Kidney (tissue), 14 donors: Measurements from ENCODE around the gene FDXR. TPM values are rescaled to one million over a fixed set of nuclear protein-coding genes. Genes with fewer than 3 reads are reported as not detected.

Source experiments
- DNase-seq, 5 donors: peaks; one replicate each; pipeline ENCODE4 v3.0.0-alpha.2; 2013 to 2020
- FAIRE-seq: peaks from 2 replicates; lab custom pipeline; 2012; peaks lifted over from hg19 to GRCh38; lab: Jason Lieb, UNC
- H3K27ac ChIP-seq, 2 donors: one replicate each; pipeline ENCODE4 v1.7.0; 2013; ENCODE audit warnings: low read depth in 2 of 2, low read length in 2 of 2, inconsistent platforms in 1 of 2
- H3K27me3 ChIP-seq: one replicate; pipeline ENCODE4 v1.7.1; 2013; ENCODE audit warnings: low read length, inconsistent platforms; ENCODE audit not compliant: control insufficient read depth, insufficient read depth
- H3K36me3 ChIP-seq, 3 donors: one replicate each; pipeline versions ENCODE4 v1.7.0 to v1.7.1; 2013; ENCODE audit warnings: low read length in 3 of 3, control low read depth in 1 of 3, inconsistent platforms in 1 of 3; ENCODE audit not compliant: insufficient read depth in 3 of 3, control insufficient read depth in 2 of 3
- H3K4me1 ChIP-seq, 3 donors: one replicate each; pipeline versions ENCODE4 v1.7.0 to v1.7.1; 2013; ENCODE audit warnings: low read length in 3 of 3, inconsistent platforms in 1 of 3, low read depth in 1 of 3; ENCODE audit not compliant: control insufficient read depth in 2 of 3, insufficient read depth in 2 of 3
- H3K4me3 ChIP-seq, 3 donors: one replicate each; pipeline versions ENCODE4 v1.7.0 to v1.8.1; 2013; ENCODE audit warnings: low read length in 3 of 3, control low read depth in 1 of 3, inconsistent platforms in 1 of 3
- H3K9ac ChIP-seq, 3 donors: one replicate each; pipeline versions ENCODE4 v1.7.0 to v1.7.1; 2013; ENCODE audit warnings: low read length in 3 of 3, control low read depth in 1 of 3, inconsistent platforms in 1 of 3
- H3K9me3 ChIP-seq, 3 donors: one replicate each; pipeline versions ENCODE4 v1.7.0 to v1.7.1; 2013; ENCODE audit warnings: low read length in 3 of 3, control low read depth in 1 of 3, inconsistent platforms in 1 of 3; ENCODE audit not compliant: control insufficient read depth in 2 of 3, insufficient read depth in 1 of 3
- intact Hi-C: fragments of 100-400 bp; cut with DNase I; formaldehyde crosslinking; loops from one replicate; pipeline ENCODE4 v1.11.1; 2022
- polyA plus RNA-seq: library from polyadenylated mRNA; stranded (reverse); fragments of 350-450 nt; fragmentation: Illumina TruSeq; extraction: RNeasy Lipid Tissue Mini Kit (QIAGEN cat#74804); gene quantifications from one replicate; pipeline ENCODE4 v1.2.3, GENCODE V29; 2014; ENCODE audit warnings: low read depth, low replicate concordance; ENCODE audit not compliant: insufficient read depth
- total RNA-seq: library from RNA; stranded (reverse); fragmentation: NEBNext Ultra II Directional; extraction: Animal tissue kit (Norgen Biotek cat#: 25700); gene quantifications from one replicate; pipeline ENCODE4 v1.2.1, GENCODE V29; 2021
- TF ChIP-seq, protein P1 (sequence below): IDR thresholded peaks from 3 replicates; pipeline ENCODE4 v1.5.1; 2012; ENCODE audit warnings: mild to moderate bottlenecking, moderate library complexity, borderline replicate concordance; ENCODE audit not compliant: insufficient read depth; ENCODE audit errors: extremely low read depth
- donor health status: control.
- donor health status: control.
- donor health status: control.
- donor health status: control.
- donor health status: control.
- donor health status: DM: yes; HTN: yes; CAD: no.
- donor health status: Normal renal cell carcinoma (clear cell type).

The FDXR gene
- total and polyA plus RNA-seq, 2 donors from 2014 or later: 9.0 to 15.2 TPM

DNA sequence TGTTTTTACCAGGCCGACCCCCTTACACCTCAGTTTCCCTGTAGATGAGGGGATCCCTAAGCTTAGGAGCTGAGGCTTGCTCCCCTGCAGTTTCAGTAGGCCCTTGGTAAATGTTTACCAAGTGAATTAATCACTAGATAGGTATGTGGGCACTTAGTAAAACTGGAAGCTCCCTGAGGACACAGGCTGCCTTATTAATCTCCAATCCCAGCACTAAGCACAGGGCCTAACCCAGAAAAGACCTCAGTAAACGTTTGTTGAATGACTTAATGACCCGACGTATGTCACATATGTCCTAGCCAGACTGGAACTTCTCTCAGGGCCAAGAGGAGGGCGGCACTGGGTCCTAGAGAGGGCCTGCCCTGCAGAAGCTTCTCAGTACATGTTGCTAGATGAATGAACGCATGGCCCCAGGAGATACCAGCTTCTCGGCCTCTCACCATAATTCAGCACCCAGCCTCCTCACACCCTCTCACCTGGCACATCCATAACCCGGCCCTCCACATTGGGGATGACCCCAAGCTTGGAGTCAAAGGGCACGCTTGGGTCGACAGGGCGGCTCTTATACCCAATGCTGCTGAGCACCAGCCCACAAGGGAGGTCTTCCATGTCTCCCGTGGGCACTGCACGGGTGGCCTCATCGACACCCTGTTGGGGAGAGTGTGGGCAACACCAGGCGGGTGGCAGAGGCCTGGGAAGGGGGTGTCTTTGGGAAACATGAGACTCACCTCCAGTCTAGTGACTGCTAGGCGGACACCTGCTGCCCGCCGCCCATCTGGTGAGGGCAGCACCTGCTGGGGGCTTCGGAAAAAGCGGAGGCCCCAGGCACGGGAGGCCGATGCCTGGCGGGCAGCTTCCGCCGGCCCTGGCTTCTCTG lies 9.1 kb downstream of the FDXR start:
- FAIRE-seq (no peak), DNase-seq (no peak)
- Histone ChIP-seq H3K4me1 (peaks cover 0 to 5% (median 2%) of the 10 kb centered on the region in 3 donors), H3K27ac (no peak overlapping the region), H3K36me3 (no peaks in the 10 kb centered on the region), H3K27me3 (peaks cover 10% of the 10 kb centered on the region), H3K9ac (no peak overlapping the region), H3K4me3 (no peak overlapping the region), H3K9me3 (no peaks in the 10 kb centered on the region)
- intact Hi-C loops: loop anchor here (5.0 to 10.0 kb wide), 2 partner anchors 71 to 119 kb away; partner anchors contain the start of gene NHERF1
- TF ChIP-seq, protein P1, sequence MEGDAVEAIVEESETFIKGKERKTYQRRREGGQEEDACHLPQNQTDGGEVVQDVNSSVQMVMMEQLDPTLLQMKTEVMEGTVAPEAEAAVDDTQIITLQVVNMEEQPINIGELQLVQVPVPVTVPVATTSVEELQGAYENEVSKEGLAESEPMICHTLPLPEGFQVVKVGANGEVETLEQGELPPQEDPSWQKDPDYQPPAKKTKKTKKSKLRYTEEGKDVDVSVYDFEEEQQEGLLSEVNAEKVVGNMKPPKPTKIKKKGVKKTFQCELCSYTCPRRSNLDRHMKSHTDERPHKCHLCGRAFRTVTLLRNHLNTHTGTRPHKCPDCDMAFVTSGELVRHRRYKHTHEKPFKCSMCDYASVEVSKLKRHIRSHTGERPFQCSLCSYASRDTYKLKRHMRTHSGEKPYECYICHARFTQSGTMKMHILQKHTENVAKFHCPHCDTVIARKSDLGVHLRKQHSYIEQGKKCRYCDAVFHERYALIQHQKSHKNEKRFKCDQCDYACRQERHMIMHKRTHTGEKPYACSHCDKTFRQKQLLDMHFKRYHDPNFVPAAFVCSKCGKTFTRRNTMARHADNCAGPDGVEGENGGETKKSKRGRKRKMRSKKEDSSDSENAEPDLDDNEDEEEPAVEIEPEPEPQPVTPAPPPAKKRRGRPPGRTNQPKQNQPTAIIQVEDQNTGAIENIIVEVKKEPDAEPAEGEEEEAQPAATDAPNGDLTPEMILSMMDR: no peak

DNA sequence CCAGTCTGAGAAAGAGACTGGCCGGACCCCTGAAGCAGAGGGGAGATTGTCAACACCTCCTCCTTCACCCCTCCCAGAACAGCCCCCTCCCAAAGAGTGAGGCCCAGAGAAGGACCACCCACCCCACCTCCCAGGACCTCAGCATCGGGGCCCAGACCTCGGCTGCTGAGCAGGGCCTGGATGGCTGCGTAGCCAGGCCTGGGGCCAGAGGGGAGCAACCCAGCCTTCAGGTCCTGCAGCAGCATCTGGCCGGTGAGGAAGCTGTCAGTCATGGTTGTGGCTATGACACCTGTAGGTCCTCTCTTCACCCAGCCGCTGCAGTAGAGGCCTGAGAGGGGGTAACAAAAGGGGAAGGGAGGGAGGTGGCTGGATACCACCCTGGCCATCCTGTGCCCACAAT lies 9.9 kb downstream of the FDXR start:
- no peak for FAIRE-seq
- no peak overlapping the region for H3K9ac ChIP-seq
- no peaks in the 10 kb centered on the region for H3K9me3 ChIP-seq
- H3K4me1 ChIP-seq: peaks cover 0 to 5% (median 2%) of the 10 kb centered on the region in 3 donors
- H3K36me3 ChIP-seq: no peaks in the 10 kb centered on the region
- no peak overlapping the region for H3K4me3 ChIP-seq
- no peak for DNase-seq
- peaks cover 13% of the 10 kb centered on the region for H3K27me3 ChIP-seq
- H3K27ac ChIP-seq: no peak overlapping the region
- TF ChIP-seq, protein P1: no peak
- intact Hi-C loops: loop anchor here (5.0 to 10.0 kb wide), 2 partner anchors 71 to 118 kb away; partner anchors contain the start of gene NHERF1

DNA sequence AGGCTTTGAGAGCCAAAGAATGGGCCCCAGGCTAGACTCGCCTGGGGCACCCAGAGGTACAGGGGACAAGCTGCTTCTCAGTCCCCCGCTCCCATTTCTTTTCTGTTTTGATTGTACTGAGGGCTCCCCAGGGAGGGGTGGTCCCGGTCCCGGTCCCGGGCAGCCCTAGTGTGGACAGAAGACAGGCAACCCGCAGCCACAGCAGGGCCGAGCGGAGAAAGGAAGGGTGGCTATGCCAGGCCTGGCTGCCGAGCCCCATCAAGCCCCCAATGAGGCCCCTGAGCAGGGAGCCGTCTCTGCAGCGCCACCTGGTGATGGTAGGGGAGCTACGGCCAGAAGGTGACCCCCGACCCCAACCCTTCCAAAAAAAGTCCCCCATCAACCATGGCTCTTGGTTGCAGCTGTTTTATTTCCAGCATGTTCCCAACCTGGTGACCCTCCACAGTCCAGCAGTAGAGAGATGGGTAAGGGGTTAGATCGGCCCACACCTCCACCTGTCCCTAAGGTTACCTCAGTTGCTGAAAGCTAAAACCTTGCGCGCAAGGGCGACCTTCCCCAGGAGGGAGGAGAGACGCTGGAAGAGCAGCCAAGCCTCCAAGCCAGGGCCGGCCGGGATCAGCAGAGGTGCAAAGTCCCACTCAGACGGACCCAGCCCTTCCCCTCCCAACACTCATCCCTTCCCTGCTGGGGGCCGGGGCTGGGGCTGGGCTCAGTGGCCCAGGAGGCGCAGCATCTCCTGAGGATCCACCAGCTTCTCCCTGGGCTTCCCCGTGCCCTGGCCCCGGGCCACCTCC lies 10.5 kb downstream of the FDXR start:
- Histone ChIP-seq H3K4me3 (no peak overlapping the region), H3K4me1 (peaks cover 0 to 5% (median 2%) of the 10 kb centered on the region in 3 donors), H3K9me3 (no peaks in the 10 kb centered on the region), H3K9ac (no peak overlapping the region), H3K27me3 (peaks cover 19% of the 10 kb centered on the region), H3K36me3 (no peaks in the 10 kb centered on the region), H3K27ac (no peak overlapping the region)
- TF ChIP-seq, protein P1: peak; percentile 56
- intact Hi-C loops: loop anchor here (5.0 to 10.0 kb wide), 2 partner anchors 70 to 118 kb away; partner anchors contain the start of gene NHERF1
- FAIRE-seq (no peak), DNase-seq (peak in 4 of 5 donors; percentile 81 to 90 (median 84))
